K562 (cell line): ENCODE data around the gene DNAJC13. TPM values are rescaled to one million over a fixed set of nuclear protein-coding genes. Genes with fewer than 3 reads are reported as not detected.

Source experiments
- ADNP ChIP-seq: fragments of 200-800 bp; sonication (Bioruptor generic); IDR thresholded peaks from 2 replicates; pipeline ENCODE4 v1.6.1; 2016; ENCODE audit warnings: missing genetic modification characterization, missing compliant biosample characterization
- ARID3A ChIP-seq: IDR thresholded peaks from 2 replicates; pipeline ENCODE4 v1.6.1; 2012; ENCODE audit warnings: low read depth, low read length, improper control_type of control experiment, borderline replicate concordance
- BHLHE40 ChIP-seq: IDR thresholded peaks from 2 replicates; pipeline ENCODE4 v1.6.1; 2011; ENCODE audit warnings: low read length, improper control_type of control experiment
- CBFA2T2 ChIP-seq: fragments of 450-650 bp; conservative IDR thresholded peaks from 2 replicates; pipeline ENCODE4 v1.6.1; 2017; ENCODE audit warnings: mild to moderate bottlenecking
- CXXC5 ChIP-seq: fragments of 250-450 bp; sonication (Bioruptor Pico); IDR thresholded peaks from 2 replicates; pipeline ENCODE4 v1.8.0; 2022; ENCODE audit warnings: inconsistent platforms, mild to moderate bottlenecking, moderate library complexity
- ELF2 ChIP-seq: fragments of 250-450 bp; sonication (Bioruptor Pico); IDR thresholded peaks from 2 replicates; pipeline ENCODE4 v1.5.0; 2021; ENCODE audit warnings: mild to moderate bottlenecking
- ELK3 ChIP-seq: fragments of 450-650 bp; formaldehyde crosslinking; IDR thresholded peaks from 2 replicates; pipeline ENCODE4 v1.4.0; 2020; ENCODE audit warnings: mild to moderate bottlenecking
- EP400 ChIP-seq: fragments of 450-650 bp; IDR thresholded peaks from 2 replicates; pipeline ENCODE4 v1.6.1; 2017; ENCODE audit warnings: antibody characterized with exemption, mild to moderate bottlenecking, moderate library complexity
- FOXJ2 ChIP-seq: fragments of 200-800 bp; sonication (Bioruptor generic); IDR thresholded peaks from 2 replicates; pipeline ENCODE4 v1.6.1; 2016; ENCODE audit warnings: missing genetic modification characterization, missing compliant biosample characterization
- FOXP1 ChIP-seq: sonication (generic); formaldehyde crosslinking; IDR thresholded peaks from 2 replicates; pipeline ENCODE4 v1.8.0; 2022; ENCODE audit warnings: mild to moderate bottlenecking, missing genetic modification reagents
- GABPA ChIP-seq: fragments of 200-800 bp; sonication (Bioruptor generic); conservative IDR thresholded peaks from 2 replicates; pipeline ENCODE4 v1.6.1; 2016; ENCODE audit warnings: low read depth, missing genetic modification characterization, missing compliant biosample characterization
- HDAC1 ChIP-seq, 2 experiments: fragments of 450-650 bp; IDR thresholded peaks; 2 replicates each; pipeline ENCODE4 v1.6.1; 2016 to 2017; ENCODE audit warnings: inconsistent platforms in 1 of 2, mild to moderate bottlenecking in 1 of 2, moderate library complexity in 1 of 2
- KDM5B ChIP-seq: fragments of 200-600 bp; sonication (generic); IDR thresholded peaks from 2 replicates; pipeline ENCODE4 v1.6.1; 2012; ENCODE audit warnings: low read depth, mild to moderate bottlenecking, moderate library complexity, low read length, control low read depth, inconsistent platforms; ENCODE audit not compliant: insufficient replicate concordance
- MYNN ChIP-seq, 2 experiments: sonication (generic); formaldehyde crosslinking in 1 of 2; IDR thresholded peaks; 2 replicates each; pipeline versions ENCODE4 v1.5.0 to v1.6.1; 2016 to 2020; ENCODE audit warnings: antibody characterized with exemption in 1 of 2, missing genetic modification reagents in 1 of 2
- PHF20 ChIP-seq: fragments of 450-650 bp; IDR thresholded peaks from 2 replicates; pipeline ENCODE4 v1.6.1; 2018; ENCODE audit not compliant: partially characterized antibody
- RBFOX2 ChIP-seq: fragments of 200-400 bp; formaldehyde crosslinking; IDR thresholded peaks from 2 replicates; pipeline ENCODE4 v1.6.1; 2017; ENCODE audit warnings: low read depth, mild to moderate bottlenecking, low read length, moderate library complexity
- SOX6 ChIP-seq: fragments of 450-650 bp; IDR thresholded peaks from 2 replicates; pipeline ENCODE4 v1.6.1; 2014; ENCODE audit warnings: mild to moderate bottlenecking
- SPI1 ChIP-seq: IDR thresholded peaks from 2 replicates; pipeline ENCODE4 v1.6.1; 2011; ENCODE audit warnings: low read depth, low read length, control low read depth, borderline replicate concordance
- ZEB2 ChIP-seq: fragments of 450-650 bp; IDR thresholded peaks from 2 replicates; pipeline ENCODE4 v1.6.1; 2016
- ZFP91 ChIP-seq: sonication (generic); formaldehyde crosslinking; IDR thresholded peaks from 2 replicates; pipeline ENCODE4 v1.8.0; 2022; ENCODE audit warnings: mild to moderate bottlenecking, missing genetic modification reagents
- ZNF146 ChIP-seq: IDR thresholded peaks from one replicate; pipeline ENCODE4 v1.6.1; 2018; ENCODE audit warnings: missing compliant biosample characterization; ENCODE audit not compliant: unreplicated experiment
- ZNF184 ChIP-seq: sonication (generic); formaldehyde crosslinking; IDR thresholded peaks from 2 replicates; pipeline ENCODE4 v1.5.0; 2020; ENCODE audit warnings: missing genetic modification reagents
- ZNF23 ChIP-seq: fragments of 250-450 bp; sonication (Bioruptor Pico); IDR thresholded peaks from 2 replicates; pipeline ENCODE4 v1.4.0; 2020; ENCODE audit warnings: mild to moderate bottlenecking
- ZNF232 ChIP-seq: sonication (generic); formaldehyde crosslinking; IDR thresholded peaks from 2 replicates; pipeline ENCODE4 v1.8.0; 2022; ENCODE audit warnings: mild to moderate bottlenecking, missing genetic modification reagents
- ZNF239 ChIP-seq: fragments of 250-450 bp; sonication (Bioruptor Pico); IDR thresholded peaks from 2 replicates; pipeline ENCODE4 v1.4.0; 2020; ENCODE audit warnings: mild to moderate bottlenecking
- ZNF778 ChIP-seq: fragments of 450-650 bp; formaldehyde crosslinking; IDR thresholded peaks from 2 replicates; pipeline ENCODE4 v1.4.0; 2020; ENCODE audit warnings: mild to moderate bottlenecking, moderate library complexity
- ZZZ3 ChIP-seq: fragments of 450-650 bp; IDR thresholded peaks from 2 replicates; pipeline ENCODE4 v1.6.1; 2016; ENCODE audit warnings: antibody characterized with exemption, mild to moderate bottlenecking, moderate library complexity
- polyA plus RNA-seq, 8 experiments: library from polyadenylated mRNA; depleted of rRNA in 4 of 8; stranded (reverse) in 5 of 8; unstranded in 3 of 8; fragments of >200 nt; fragmentation: Nextera tagmentation in 2 of 8; fragmentation: Illumina TruSeq in 1 of 8; extraction: Ambion mirVana in 2 of 8; extraction: Trizol in 1 of 8; gene quantifications; 2 replicates each; pipeline versions ENCODE4 v1.2.1 to v1.2.3, GENCODE V29; 2011 to 2014; ENCODE audit warnings: inconsistent platforms in 1 of 8, missing spikeins in 1 of 8
- total RNA-seq, 7 experiments: library from RNA; depleted of rRNA in 6 of 7; stranded (reverse); fragments of >200 nt in 6 of 7; fragmentation: Illumina TruSeq in 2 of 7; extraction: Trizol in 2 of 7; gene quantifications; 2 replicates each; pipeline versions ENCODE4 v1.2.1 to v1.2.3, GENCODE V29; 2011 to 2021; ENCODE audit warnings: low replicate concordance in 1 of 7

The DNAJC13 gene
- total and polyA plus RNA-seq, 9 of the 15 experiments (the other 6 are each of a cell fraction or from before 2014, with no cell fraction given) = 2.9 to 17.1 (median 10.2) TPM

GRCh38 chr3:132416807-132417694 is at the start of gene DNAJC13 (continued):
- no peak for TF ChIP-seq ARID3A
- no peak for TF ChIP-seq FOXP1
- TF ChIP-seq ZNF23 = no peak
- no peak for TF ChIP-seq ZZZ3
- no peak; the same call in 1 of the 2 replicates for TF ChIP-seq GABPA (tag)
- TF ChIP-seq ELF2 (CRISPR knock-in tag) = no peak
- TF ChIP-seq ZNF232 (CRISPR knock-in tag) = no peak
- no peak for TF ChIP-seq MYNN (IDR thresholded peaks at IDR 0.05)
- TF ChIP-seq MYNN (CRISPR knock-in tag; IDR thresholded peaks at IDR 0.05) = no peak
- no peak for TF ChIP-seq ZNF184 (CRISPR knock-in tag)
- TF ChIP-seq ZNF778 (CRISPR knock-in tag) = no peak
- no peak for TF ChIP-seq ADNP
- peak in 1 of 2 experiments; percentile 80; a peak in 1 of 4 replicates for TF ChIP-seq HDAC1 (IDR thresholded peaks at IDR 0.05)
- peak; percentile 77 for TF ChIP-seq PHF20
- peak; percentile 71 for TF ChIP-seq EP400
- TF ChIP-seq SOX6 = no peak
- no peak for TF ChIP-seq ELK3 (CRISPR knock-in tag)
- TF ChIP-seq ZNF239 (CRISPR knock-in tag) = no peak
- TF ChIP-seq ZEB2 = no peak
- TF ChIP-seq BHLHE40 = peak; percentile 91
- TF ChIP-seq SPI1 = peak; percentile 79
- no peak for TF ChIP-seq KDM5B
- no peak for TF ChIP-seq ZFP91 (CRISPR knock-in tag)
- TF ChIP-seq ZNF146 (CRISPR knock-in tag) = no peak
- peak; percentile 83 for TF ChIP-seq CBFA2T2
- peak; percentile 51 for TF ChIP-seq CXXC5 (CRISPR knock-in tag)
- peak; percentile 75 for TF ChIP-seq RBFOX2
- no peak for TF ChIP-seq FOXJ2
